Neural cell (in vitro differentiated cells): ENCODE measurements around the gene RNF138. TPM values are rescaled to one million over a fixed set of nuclear protein-coding genes. Genes with fewer than 3 reads are reported as not detected.

Source experiments
- H2AFZ ChIP-seq: fragments of 200-600, 300-800 bp; sonication (generic), shearing (Covaris generic); 2 replicates; pipeline ENCODE4 v1.6.0; 2014; ENCODE audit warnings: low read depth, mild to moderate bottlenecking, antibody characterized with exemption, low read length, moderate library complexity
- H3F3A ChIP-seq: fragments of 200-600 bp; shearing (Covaris generic); 2 replicates; pipeline ENCODE4 v1.6.1; 2016; ENCODE audit warnings: mild to moderate bottlenecking, moderate library complexity, mixed read lengths, antibody characterized with exemption, low read length; ENCODE audit not compliant: insufficient read depth, poor library complexity, severe bottlenecking
- H3K27ac ChIP-seq: fragments of 200-600, 300-800 bp; sonication (generic), shearing (Covaris generic); 2 replicates; pipeline ENCODE4 v1.5.1; 2014; ENCODE audit warnings: mild to moderate bottlenecking, low read length, moderate library complexity
- H3K27me3 ChIP-seq: fragments of 300-800, 200-600 bp; sonication (generic), shearing (Covaris generic); 2 replicates; pipeline ENCODE4 v1.6.0; 2014; ENCODE audit warnings: mild to moderate bottlenecking, low read depth, low read length, moderate library complexity; ENCODE audit not compliant: insufficient read depth
- H3K36me3 ChIP-seq: fragments of 300-800, 200-600 bp; sonication (generic), shearing (Covaris generic); 2 replicates; pipeline ENCODE4 v1.5.1; 2014; ENCODE audit warnings: mild to moderate bottlenecking, antibody characterized with exemption, low read length, moderate library complexity; ENCODE audit not compliant: insufficient read depth
- H3K4me2 ChIP-seq: fragments of 300-800, 200-600 bp; sonication (generic), shearing (Covaris generic); 2 replicates; pipeline ENCODE4 v1.6.0; 2014; ENCODE audit warnings: mild to moderate bottlenecking, low read length
- H3K4me3 ChIP-seq: fragments of 300-800, 200-600 bp; sonication (generic), shearing (Covaris generic); 2 replicates; pipeline ENCODE4 v1.5.1; 2014; ENCODE audit warnings: mild to moderate bottlenecking, low read length, moderate library complexity
- H3K79me2 ChIP-seq: fragments of 200-600 bp; shearing (Covaris generic); replicated peaks from 2 replicates; pipeline ENCODE4 v1.6.0; 2014; ENCODE audit warnings: mild to moderate bottlenecking, low read length, moderate library complexity; ENCODE audit not compliant: insufficient read depth
- H3K9ac ChIP-seq: fragments of 300-800, 200-600 bp; sonication (generic), shearing (Covaris generic); 2 replicates; pipeline ENCODE4 v1.6.1; 2016; ENCODE audit warnings: mild to moderate bottlenecking, low read length, mixed read lengths
- H3K9me2 ChIP-seq: fragments of 200-600 bp; shearing (Covaris generic); 2 replicates; pipeline ENCODE4 v1.6.1; 2016; ENCODE audit warnings: mild to moderate bottlenecking, low read length, mixed read lengths; ENCODE audit not compliant: insufficient read depth
- H3K9me3 ChIP-seq: fragments of 200-600, 300-800 bp; sonication (generic), shearing (Covaris generic); 2 replicates; pipeline ENCODE4 v1.6.1; 2016; ENCODE audit warnings: mild to moderate bottlenecking, mixed run types, low read length, moderate library complexity, mixed read lengths
- H4K20me1 ChIP-seq: fragments of 200-600 bp; shearing (Covaris generic); 2 replicates; pipeline ENCODE4 v1.6.1; 2016; ENCODE audit warnings: mild to moderate bottlenecking, mixed run types; ENCODE audit not compliant: insufficient read depth
- CTCF ChIP-seq: fragments of 450-650 bp; IDR thresholded peaks from 2 replicates; pipeline ENCODE4 v1.5.1; 2014; ENCODE audit warnings: antibody characterized with exemption, mild to moderate bottlenecking, moderate library complexity; ENCODE audit not compliant: poor library complexity, severe bottlenecking
- EP300 ChIP-seq: fragments of 450-650 bp; conservative IDR thresholded peaks from 2 replicates; pipeline ENCODE4 v1.6.1; 2014; ENCODE audit warnings: antibody characterized with exemption, mild to moderate bottlenecking, moderate library complexity; ENCODE audit not compliant: poor library complexity, severe bottlenecking
- EZH2 ChIP-seq: fragments of 200-600, 300-800 bp; shearing (Covaris generic), sonication (generic); IDR thresholded peaks from 2 replicates; pipeline ENCODE4 v1.6.1; 2014; ENCODE audit warnings: antibody characterized with exemption, low read length, borderline replicate concordance, mild to moderate bottlenecking; ENCODE audit not compliant: insufficient read depth, poor library complexity, severe bottlenecking
- MXI1 ChIP-seq: fragments of 450-650 bp; conservative IDR thresholded peaks from 2 replicates; pipeline ENCODE4 v1.6.1; 2014; ENCODE audit warnings: antibody characterized with exemption, mild to moderate bottlenecking; ENCODE audit not compliant: poor library complexity, severe bottlenecking
- POLR2AphosphoS5 ChIP-seq: IDR thresholded peaks from 2 replicates; pipeline ENCODE4 v1.6.1; 2012
- RAD21 ChIP-seq: fragments of 450-650 bp; conservative IDR thresholded peaks from 2 replicates; pipeline ENCODE4 v1.6.1; 2014; ENCODE audit warnings: antibody characterized with exemption, mild to moderate bottlenecking, moderate library complexity
- REST ChIP-seq: IDR thresholded peaks from 2 replicates; pipeline ENCODE4 v1.6.1; 2012; ENCODE audit warnings: borderline replicate concordance
- SMC3 ChIP-seq: fragments of 450-650 bp; conservative IDR thresholded peaks from 2 replicates; pipeline ENCODE4 v1.6.1; 2014; ENCODE audit warnings: antibody characterized with exemption, mild to moderate bottlenecking, moderate library complexity; ENCODE audit not compliant: poor library complexity
- TAF1 ChIP-seq: IDR thresholded peaks from 2 replicates; pipeline ENCODE4 v1.6.1; 2012; ENCODE audit warnings: low read depth
- polyA plus RNA-seq: library from polyadenylated mRNA; depleted of rRNA; stranded (reverse); fragments of >200 nt; gene quantifications from 2 replicates; pipeline ENCODE4 v1.2.3, GENCODE V29; 2014

RNF138 gene
- polyA plus RNA-seq, 1 donor from 2014 or later = 40.3 TPM

- no peaks in the 10 kb centered on the region for H3K36me3 ChIP-seq
- H3K27ac ChIP-seq = peak overlapping the region; percentile 98
- peak overlapping the region; percentile 95 for H3K4me3 ChIP-seq
- no peaks in the 10 kb centered on the region for H3K9me2 ChIP-seq
- peaks cover 5% of the 10 kb centered on the region for H3F3A ChIP-seq
- peak overlapping the region; percentile 98 for H3K9ac ChIP-seq
- TF ChIP-seq REST (no peak), RAD21 (no peak), MXI1 (no peak), POLR2AphosphoS5 (no peak), TAF1 (no peak), EZH2 (no peak), SMC3 (no peak), EP300 (no peak), CTCF (no peak)
- no peaks in the 10 kb centered on the region for H3K27me3 ChIP-seq
- H2AFZ ChIP-seq = peak overlapping the region; percentile 11
- H3K9me3 ChIP-seq = no peaks in the 10 kb centered on the region
- H3K79me2 ChIP-seq = peaks cover 55% of the 10 kb centered on the region
- no peaks in the 10 kb centered on the region for H4K20me1 ChIP-seq
- peak overlapping the region; percentile 60 for H3K4me2 ChIP-seq
Measured at GRCh38 chr18:32093523-32093922, 1.8 kb downstream of the RNF138 start.

GRCh38 chr18:32095192-32095899 is 3.7 kb downstream of the RNF138 start:
- H3K36me3 ChIP-seq = no peaks in the 10 kb centered on the region
- no peaks in the 10 kb centered on the region for H3K9me3 ChIP-seq
- H3K9ac ChIP-seq = no peak overlapping the region
- H3K4me2 ChIP-seq = no peak overlapping the region
- no peaks in the 10 kb centered on the region for H4K20me1 ChIP-seq
- H2AFZ ChIP-seq = no peak overlapping the region
- no peak overlapping the region for H3K27ac ChIP-seq
- H3F3A ChIP-seq = peaks cover 5% of the 10 kb centered on the region
- no peaks in the 10 kb centered on the region for H3K27me3 ChIP-seq
- H3K79me2 ChIP-seq = peaks cover 67% of the 10 kb centered on the region
- no peaks in the 10 kb centered on the region for H3K9me2 ChIP-seq
- no peak for TF ChIP-seq REST
- H3K4me3 ChIP-seq = no peak overlapping the region
